GM18951 (cell line): ENCODE results near the gene KCNMB2.
"Not testable (repeated sequence)": the region's sequence is repeated elsewhere in the genome, so short reads cannot be mapped to it uniquely, and the experiment has no call there.

Experiments used
- POLR2A ChIP-seq: IDR thresholded peaks from 4 replicates; pipeline ENCODE4 v1.6.1; 2011; ENCODE audit warnings: mild to moderate bottlenecking; ENCODE audit not compliant: insufficient read length, insufficient read depth; ENCODE audit errors: extremely low read depth
- in situ Hi-C: fragments of 300-500 bp; cut with MboI; formaldehyde crosslinking; loops from one replicate; pipeline ENCODE4 v1.12.0; 2022; ENCODE audit warnings: low sequenced_read_pairs, mixed read lengths, inconsistent platforms; ENCODE audit not compliant: unreplicated experiment

The KCNMB2 gene

DNA sequence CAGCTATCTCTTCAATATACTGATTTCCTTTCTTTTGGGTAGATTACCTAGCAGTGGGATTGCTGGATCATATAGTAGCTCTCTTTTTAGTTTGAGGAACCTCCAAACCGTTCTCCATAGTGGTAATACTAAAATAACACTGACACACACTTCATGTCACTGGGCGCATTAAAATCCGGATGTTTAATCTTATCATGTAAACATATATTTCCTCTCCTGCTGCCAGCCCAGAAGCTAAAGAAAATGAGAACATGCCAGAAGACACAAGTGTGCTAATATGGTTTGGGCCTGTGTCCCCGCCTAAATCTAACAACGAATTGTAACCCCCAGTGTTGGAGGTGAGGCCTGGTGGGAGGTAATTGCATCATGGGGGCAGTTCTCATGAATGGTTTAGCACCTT lies 23.6 kb upstream of the KCNMB2 start:
- in situ Hi-C loops = no loop called here
- no peak for TF ChIP-seq POLR2A

DNA sequence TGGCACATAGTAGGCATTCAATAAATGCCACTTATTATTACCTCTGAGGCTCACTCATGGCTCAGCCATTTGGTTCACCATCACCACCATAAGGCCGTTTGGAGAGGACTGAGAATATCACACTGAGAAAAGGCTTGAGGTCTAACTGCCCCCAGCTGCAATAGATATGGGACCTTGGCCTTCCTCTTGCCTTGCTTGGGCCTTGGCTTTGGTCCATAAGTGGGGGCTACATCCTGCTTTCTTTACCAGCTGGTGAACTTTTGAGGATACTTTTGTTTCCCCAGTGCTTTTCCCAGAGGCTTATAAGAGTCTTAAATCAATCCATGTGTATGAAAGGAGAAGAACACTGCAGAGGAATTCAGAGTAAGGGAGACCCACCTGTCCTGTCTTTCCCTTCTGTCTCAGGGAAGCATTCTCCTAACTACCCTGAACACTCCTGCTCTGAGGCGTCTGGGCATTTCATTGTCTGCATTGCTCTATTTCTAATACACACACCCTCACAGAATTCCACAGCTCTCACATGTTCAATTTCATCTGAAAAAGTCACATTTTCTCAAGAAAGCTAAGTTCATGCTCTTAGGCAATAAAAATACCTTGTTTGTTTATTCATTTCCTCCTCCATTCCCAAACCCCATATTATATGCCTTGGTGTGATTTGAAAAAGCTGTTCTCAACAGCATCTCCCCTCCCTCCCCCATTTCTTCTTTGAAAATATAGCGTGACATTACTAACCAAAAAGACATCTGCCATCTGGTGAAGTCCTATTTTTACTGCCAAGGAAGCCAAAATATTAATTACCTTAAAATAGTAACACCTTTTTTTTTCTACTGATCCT lies 22.5 kb upstream of the KCNMB2 start:
- in situ Hi-C loops = no loop called here
- TF ChIP-seq POLR2A = no peak

DNA sequence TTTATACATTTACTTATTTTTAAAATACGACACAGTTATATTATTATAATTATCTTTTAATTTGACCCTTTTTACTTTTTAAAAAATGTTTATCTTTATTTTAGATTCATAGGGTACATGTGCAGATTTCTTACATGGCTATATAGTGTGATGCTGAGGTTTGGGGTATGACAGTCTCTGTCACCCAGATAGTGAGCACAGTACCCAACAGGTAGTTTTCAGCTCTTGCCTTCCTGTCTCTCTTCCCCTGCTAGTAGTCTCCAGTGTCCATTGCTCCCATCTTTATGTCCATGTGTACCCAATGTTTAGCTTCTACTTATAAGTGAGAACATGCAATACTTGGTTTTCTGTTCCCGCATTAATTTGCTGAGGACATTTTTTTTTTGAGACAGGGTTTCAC lies 21.8 kb upstream of the KCNMB2 start:
- in situ Hi-C loops = no loop called here
- no peak for TF ChIP-seq POLR2A

DNA sequence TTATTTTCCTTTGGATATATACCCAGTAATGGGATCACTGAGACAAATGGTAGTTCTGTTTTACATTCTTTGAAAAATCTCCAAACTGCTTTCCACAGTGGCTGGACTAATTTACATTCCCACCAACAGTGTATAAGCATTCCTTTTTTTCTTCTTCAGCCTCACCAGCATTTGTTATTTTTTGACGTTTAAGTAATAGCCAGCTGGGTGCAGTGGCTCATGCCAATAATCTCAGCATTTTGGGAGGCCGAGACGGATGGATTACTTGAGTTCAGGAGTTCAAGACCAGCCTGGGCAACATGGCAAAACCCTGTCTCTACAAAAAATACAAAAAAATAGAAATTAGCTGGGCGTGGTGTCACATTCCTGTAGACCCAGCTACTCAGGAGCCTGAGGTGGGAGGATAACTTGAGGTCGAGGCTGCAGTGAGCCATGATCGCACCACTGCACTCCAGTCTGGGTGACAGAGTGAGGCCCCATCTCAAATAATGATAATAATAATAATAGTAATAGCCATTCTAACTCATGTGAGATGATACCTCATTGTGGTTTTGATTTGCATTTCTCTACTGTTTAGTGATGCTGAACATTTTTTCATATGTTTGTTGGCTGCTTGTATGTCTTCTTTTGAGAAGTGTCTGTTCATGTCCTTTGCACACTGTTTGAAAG lies 21.0 kb upstream of the KCNMB2 start:
- in situ Hi-C loops = not testable (repeated sequence)

DNA sequence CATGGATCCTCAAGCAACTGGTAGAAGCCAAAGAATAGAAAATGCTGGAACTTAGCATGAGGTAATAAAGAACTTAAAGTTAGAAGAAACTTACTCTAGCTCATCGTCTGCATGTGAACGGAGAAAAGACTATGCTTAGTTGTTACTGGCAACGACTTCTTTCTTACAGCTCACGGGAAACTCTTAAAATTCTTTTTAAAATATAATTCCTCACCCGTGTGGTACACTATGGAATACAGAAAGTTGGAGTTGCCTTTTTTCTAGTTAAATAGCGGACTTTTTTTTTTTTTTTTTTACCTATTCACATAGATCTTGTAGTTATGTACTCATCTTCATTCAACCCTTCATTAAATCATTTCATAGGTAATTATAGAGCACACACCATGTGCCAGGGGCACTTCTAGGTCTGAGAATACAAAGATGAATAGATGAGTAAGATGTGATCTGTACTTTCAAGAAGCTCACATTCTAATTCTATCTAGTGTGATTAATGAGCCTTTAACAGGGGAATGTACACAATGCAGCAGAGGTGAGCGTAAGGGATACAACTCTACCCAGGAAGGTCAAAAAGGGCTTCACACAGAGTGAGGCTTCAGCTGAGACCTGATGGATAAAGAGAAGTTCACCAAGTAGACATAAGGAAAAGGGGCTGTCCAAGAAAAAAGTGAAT lies 18.4 kb upstream of the KCNMB2 start:
- in situ Hi-C loops = no loop called here
- no peak for TF ChIP-seq POLR2A

DNA sequence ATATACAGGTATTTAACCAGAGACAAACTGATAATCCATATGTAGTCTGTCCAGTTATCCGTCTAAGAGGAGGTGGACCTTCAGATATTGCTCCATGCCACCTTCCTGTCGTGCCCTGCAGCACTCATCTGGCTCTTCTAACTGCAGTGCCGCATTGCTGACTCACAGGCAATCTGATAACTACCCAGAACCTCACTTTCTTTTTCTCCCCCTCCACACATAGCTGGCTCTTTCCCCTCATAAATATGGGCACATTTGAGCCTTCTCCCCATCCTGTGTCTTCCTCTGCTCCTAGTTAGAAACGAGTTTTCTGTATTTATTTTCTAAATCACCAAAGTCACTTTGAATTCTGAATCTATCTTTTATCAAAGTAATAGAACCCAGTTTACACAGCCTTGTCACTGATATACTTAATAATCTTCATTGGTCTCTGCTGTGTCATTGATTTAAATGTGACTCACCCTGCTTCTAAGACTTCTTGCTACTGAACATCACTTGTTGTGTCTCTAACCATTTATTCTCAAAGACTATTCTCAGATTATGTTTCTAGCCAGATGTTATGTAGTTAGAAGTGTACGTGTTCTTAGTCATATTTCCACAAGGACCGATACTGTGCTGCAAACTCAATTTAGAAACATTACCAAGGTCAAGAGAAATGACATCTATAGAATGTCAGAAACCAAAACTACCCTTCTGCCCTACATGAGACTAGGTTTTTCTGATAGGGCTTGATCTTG lies 17.4 kb upstream of the KCNMB2 start:
- no peak for TF ChIP-seq POLR2A
- in situ Hi-C loops = no loop called here

DNA sequence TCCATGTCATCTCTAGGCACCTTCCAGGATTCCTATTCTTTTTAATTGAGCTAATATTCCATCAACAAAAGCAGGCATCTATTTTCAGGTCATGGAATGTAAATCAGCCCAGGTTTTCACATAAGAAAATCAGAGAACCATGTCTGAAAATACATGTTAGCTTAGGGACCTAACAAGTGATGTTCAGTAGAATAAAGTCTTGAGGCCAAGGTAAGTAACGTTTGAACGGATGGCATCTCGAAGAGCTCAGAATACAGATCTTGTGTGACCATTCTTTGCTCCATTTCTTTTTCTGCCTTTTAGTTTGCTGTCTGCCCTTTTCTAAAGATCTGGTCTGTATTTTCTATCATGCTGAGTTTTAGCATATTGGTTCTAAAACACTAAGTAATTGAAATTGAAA lies 16.5 kb upstream of the KCNMB2 start:
- in situ Hi-C loops = no loop called here
- TF ChIP-seq POLR2A = no peak

DNA sequence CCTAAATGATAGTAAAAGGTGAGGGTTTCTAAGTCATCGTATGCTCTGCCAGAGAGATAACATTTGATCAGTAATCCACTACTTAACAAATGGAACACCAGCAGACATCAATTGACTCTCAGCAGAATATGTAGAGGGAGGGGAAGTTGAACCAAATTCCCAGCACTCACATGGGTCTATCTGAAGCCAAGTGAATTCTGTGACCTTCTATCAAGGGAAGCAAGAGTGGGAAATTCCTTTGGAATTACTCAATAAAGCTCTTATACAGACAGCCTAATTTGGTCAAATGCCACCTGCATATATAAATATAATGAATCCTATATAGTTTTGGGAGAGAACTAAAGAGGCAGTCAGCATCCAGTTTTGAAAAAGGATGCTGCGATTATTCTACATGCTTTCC lies 15.8 kb upstream of the KCNMB2 start:
- in situ Hi-C loops = no loop called here
- TF ChIP-seq POLR2A = no peak

DNA sequence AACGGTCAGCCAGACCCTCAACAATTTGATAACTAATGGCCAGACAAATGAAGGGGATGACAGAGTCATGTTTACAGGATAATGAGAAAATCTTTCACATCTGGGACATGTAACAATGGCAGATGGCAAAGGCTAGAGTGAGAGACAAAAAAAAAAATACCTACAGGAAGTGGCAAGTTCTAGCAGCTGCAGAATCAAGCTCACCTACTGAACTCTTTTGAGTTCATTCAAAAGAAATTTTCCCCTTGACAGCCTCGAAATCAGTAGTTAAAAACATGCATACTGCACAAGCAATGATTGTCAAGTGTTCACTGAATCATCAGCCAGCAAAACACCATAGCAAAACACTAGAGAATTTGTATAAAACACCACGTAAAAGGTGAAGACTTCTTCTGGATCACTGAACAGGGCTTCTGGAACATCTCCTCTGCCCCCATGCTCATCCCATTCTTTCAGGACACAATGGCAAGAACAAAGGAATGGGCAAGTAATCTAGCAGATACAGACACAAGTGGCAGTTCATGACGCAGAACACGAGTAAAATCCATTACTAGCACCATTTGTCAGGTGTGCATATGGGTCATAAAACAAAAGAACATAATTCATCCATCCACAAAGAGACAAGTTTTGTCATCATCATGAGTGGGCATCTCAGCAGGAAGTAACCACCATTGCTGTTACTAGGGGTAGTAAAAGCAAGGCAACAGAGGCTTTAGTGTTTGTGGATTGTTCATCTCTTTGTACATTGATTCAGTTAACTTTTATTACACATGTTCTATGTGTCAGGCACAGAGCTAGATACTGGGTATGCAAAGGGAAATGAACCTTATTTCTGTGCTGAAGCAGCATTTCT lies 13.8 kb upstream of the KCNMB2 start:
- in situ Hi-C loops = no loop called here
- TF ChIP-seq POLR2A = no peak

DNA sequence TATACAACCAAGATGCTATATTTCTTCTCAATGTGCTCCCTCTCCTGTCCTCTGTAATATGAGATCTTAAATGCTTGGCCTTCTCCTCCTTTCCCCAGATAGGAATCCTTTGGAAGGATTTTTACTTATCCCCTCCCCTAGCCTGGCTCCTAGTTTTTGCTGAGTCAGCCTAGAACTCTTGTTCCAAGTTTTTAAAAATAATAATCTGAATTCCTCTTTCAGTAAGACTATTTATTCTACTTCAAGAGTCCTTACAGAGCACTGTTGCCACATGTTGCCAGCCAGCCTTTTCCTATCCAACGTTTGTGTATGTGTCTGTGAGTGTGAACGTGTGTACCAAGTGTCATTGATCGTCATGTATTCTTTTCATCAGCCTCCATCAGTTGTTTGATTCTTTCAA lies 11.0 kb upstream of the KCNMB2 start:
- no peak for TF ChIP-seq POLR2A
- in situ Hi-C loops = no loop called here

DNA sequence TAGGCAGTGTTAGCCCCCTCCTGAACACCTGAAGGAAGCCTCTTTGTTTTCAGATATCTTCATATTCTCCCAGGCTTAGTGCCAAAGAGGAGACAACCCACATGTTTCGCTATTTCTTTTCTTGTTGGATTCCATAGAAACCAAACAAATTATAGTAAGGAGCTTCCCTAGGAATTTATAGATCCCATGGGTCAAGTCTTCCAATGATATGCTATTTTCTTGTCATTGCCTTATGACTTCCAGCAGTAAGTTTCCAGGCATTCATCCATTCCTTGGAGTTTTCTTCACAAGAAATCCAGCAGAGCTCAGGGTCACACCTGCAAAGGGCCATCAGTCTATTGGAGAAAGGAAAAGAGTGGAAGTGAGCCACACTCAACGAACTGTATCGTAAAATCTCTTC lies 9.9 kb upstream of the KCNMB2 start:
- TF ChIP-seq POLR2A = no peak
- in situ Hi-C loops = no loop called here

DNA sequence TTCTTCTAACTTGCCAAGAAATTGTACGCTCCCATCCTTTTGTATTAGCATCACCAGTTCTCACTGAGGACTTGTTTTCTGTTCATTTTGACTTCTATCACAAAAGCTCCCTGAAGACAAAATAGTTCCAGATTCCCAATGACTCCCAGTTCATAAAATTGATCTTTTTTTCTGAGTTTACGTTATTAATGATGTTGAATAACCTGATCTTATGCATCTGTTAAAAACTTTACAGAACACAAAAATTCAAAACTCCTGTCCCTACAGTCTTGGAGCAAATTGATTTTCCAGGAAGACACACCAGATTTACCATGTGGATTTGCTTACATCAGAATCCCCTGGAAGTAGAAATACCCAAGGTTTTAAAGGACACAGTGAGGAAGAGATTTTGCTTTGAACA lies 8.3 kb upstream of the KCNMB2 start:
- in situ Hi-C loops = no loop called here
- no peak for TF ChIP-seq POLR2A
